ENCODE results near the gene PTPRD.

DNA sequence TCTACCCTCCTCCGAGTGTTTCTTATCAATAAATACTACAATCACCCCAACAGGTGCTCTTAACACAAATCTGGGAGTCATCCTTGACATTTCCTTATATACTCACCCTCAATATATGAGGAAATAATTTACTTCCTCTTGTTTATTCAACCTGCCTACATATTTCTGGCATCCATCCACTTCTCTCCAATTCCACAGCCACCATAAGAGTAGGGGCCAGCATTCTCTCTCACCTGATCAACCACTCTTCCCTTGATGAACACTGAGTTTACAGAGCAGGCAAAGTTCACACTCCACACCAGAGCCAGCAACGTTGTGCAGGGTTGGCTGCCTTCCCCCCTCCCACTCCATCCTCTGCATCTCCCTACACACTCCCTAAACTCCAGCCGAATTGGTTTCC, 1908.9 kb downstream of the PTPRD start:
- no peak for TF ChIP-seq CTCF (IDR thresholded peaks at IDR 0.05; ENCODE audit: low read depth, low read length, poor library complexity, severe bottlenecking)
- TF ChIP-seq EZH2phosphoT487 (IDR thresholded peaks at IDR 0.05; ENCODE audit: borderline replicate concordance, low read length): no peak

Data from DOHH2 (cell line).